A673 (cell line): ENCODE measurements around the gene EDAR. TPM values are rescaled to one million over a fixed set of nuclear protein-coding genes. Genes with fewer than 3 reads are reported as not detected.

Experiments used
- BruUV-seq: library from RNA; stranded (reverse); fragments of 400-500 nt; replicated peaks from 2 replicates; lab custom pipeline; 2021; lab: Mats Ljungman, UMichigan
- CTCF ChIA-PET: fragments of 300-600 bp; sonication (Branson Sonifier 250); formaldehyde crosslinking; loops from one replicate; lab custom pipeline; 2022; ENCODE audit warnings: antibody characterized with exemption; lab: Charles Lee
- POLR2A ChIA-PET: fragments of 300-600 bp; sonication (Branson Sonifier 250); formaldehyde crosslinking; loops from one replicate; lab custom pipeline; 2022; ENCODE audit warnings: antibody characterized with exemption; ENCODE audit not compliant: low non-redundant PET; lab: Charles Lee
- DNase-seq: peaks from one replicate; pipeline ENCODE4 v3.0.0-alpha.2; 2015; ENCODE audit warnings: low spot score
- H3K27ac ChIP-seq: fragments of 200-600 bp; sonication (generic); 2 replicates; pipeline ENCODE4 v1.5.1; 2016; ENCODE audit warnings: mixed run types, low read depth, mild to moderate bottlenecking, mixed read lengths, antibody characterized with exemption, low read length; ENCODE audit not compliant: poor library complexity, severe bottlenecking
- H3K27me3 ChIP-seq: fragments of 200-600 bp; sonication (generic); replicated peaks from 2 replicates; pipeline ENCODE4 v1.6.1; 2017; ENCODE audit warnings: mixed run types, low read depth, mild to moderate bottlenecking, mixed read lengths, antibody characterized with exemption, low read length; ENCODE audit not compliant: insufficient read depth, poor library complexity
- H3K36me3 ChIP-seq: fragments of 200-600 bp; sonication (generic); 2 replicates; pipeline ENCODE4 v1.6.1; 2016; ENCODE audit warnings: mixed run types, mild to moderate bottlenecking, mixed read lengths, antibody characterized with exemption, low read length; ENCODE audit not compliant: insufficient read depth, poor library complexity, severe bottlenecking
- H3K4me1 ChIP-seq: fragments of 200-600 bp; sonication (generic); 2 replicates; pipeline ENCODE4 v1.6.1; 2017; ENCODE audit warnings: mixed run types, mild to moderate bottlenecking, mixed read lengths, antibody characterized with exemption, low read length; ENCODE audit not compliant: insufficient read depth, poor library complexity, severe bottlenecking
- H3K4me3 ChIP-seq: fragments of 200-600 bp; sonication (generic); 2 replicates; pipeline ENCODE4 v1.5.1; 2016; ENCODE audit warnings: low read depth, mixed run types, mild to moderate bottlenecking, mixed read lengths, low read length; ENCODE audit not compliant: poor library complexity, severe bottlenecking
- H3K9me3 ChIP-seq: fragments of 200-600 bp; sonication (generic); 2 replicates; pipeline ENCODE4 v1.6.1; 2016; ENCODE audit warnings: mixed run types, low read depth, mild to moderate bottlenecking, mixed read lengths, antibody characterized with exemption, low read length; ENCODE audit not compliant: poor library complexity, severe bottlenecking
- EZH2 ChIP-seq: fragments of 200-600 bp; sonication (generic); IDR thresholded peaks from 2 replicates; pipeline ENCODE4 v1.6.1; 2017; ENCODE audit warnings: borderline replicate concordance, low read depth, mild to moderate bottlenecking, mixed read lengths, antibody characterized with exemption, low read length; ENCODE audit not compliant: poor library complexity, severe bottlenecking
- intact Hi-C: fragments of 100-400 bp; cut with micrococcal nuclease; formaldehyde crosslinking; loops from one replicate; pipeline ENCODE4 v1.10.0; 2022; ENCODE audit not compliant: unreplicated experiment
- total RNA-seq: library from RNA; stranded (reverse); gene quantifications from 2 replicates; pipeline ENCODE4 v1.2.3, GENCODE V29; 2021
- TF ChIP-seq, protein P1 (sequence below): fragments of 300-800, 200-600 bp; sonication (generic); conservative IDR thresholded peaks from 2 replicates; pipeline ENCODE4 v1.5.1; 2017; ENCODE audit warnings: low read depth, mild to moderate bottlenecking, antibody characterized with exemption, low read length, moderate library complexity, mixed read lengths

The EDAR gene
- total RNA-seq, 1 experiment from 2014 or later = not detected

DNA sequence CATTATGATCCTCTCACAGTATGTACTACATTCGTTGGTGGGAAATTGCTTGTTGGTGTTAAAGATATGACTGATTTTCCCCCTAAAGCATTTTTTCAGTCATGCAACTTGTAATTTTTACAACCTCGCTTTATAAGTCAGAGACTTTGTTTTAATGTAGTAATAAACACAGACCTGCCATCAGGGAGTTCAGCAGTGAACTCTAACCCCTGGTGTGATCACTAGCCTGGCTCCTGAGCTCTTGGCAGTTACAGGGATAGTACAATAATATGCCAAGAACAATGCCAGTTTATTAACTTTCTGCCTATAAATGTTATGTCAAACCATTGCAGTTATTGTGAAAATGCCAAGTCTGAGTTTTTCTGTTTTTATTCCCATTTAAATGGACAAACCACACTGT is 93.8 kb downstream of the EDAR start:
- intact Hi-C loops = no loop called here
- Histone ChIP-seq H3K36me3 (no peaks in the 10 kb centered on the region), H3K27ac (no peak overlapping the region), H3K9me3 (peaks cover 7% of the 10 kb centered on the region), H3K4me3 (no peak overlapping the region), H3K27me3 (no peaks in the 10 kb centered on the region), H3K4me1 (no peaks in the 10 kb centered on the region)
- DNase-seq = no peak
- no TSS peak for BruUV-seq
- POLR2A ChIA-PET = no interaction called here
- TF ChIP-seq, protein P1, sequence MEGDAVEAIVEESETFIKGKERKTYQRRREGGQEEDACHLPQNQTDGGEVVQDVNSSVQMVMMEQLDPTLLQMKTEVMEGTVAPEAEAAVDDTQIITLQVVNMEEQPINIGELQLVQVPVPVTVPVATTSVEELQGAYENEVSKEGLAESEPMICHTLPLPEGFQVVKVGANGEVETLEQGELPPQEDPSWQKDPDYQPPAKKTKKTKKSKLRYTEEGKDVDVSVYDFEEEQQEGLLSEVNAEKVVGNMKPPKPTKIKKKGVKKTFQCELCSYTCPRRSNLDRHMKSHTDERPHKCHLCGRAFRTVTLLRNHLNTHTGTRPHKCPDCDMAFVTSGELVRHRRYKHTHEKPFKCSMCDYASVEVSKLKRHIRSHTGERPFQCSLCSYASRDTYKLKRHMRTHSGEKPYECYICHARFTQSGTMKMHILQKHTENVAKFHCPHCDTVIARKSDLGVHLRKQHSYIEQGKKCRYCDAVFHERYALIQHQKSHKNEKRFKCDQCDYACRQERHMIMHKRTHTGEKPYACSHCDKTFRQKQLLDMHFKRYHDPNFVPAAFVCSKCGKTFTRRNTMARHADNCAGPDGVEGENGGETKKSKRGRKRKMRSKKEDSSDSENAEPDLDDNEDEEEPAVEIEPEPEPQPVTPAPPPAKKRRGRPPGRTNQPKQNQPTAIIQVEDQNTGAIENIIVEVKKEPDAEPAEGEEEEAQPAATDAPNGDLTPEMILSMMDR = no peak
- TF ChIP-seq EZH2 = no peak
- CTCF ChIA-PET = no interaction called here

DNA sequence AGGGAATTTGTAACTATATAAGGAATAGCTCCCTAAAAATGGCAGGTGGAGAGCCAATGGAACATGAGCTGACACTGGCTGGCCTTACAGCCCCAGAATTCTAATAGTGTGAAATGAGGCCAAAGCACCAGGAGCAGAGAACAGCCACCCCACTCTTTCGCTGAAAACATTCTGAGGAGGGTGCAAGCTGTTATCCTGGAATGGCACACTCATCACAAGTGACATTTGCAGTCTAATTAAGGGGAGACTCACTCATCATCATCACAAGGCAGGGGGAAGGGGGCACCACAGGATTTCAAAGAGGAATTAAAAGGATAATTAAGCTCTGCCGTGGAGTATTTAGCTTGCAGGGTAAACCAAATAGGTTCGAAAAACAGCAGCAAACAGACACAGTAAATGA is 94.3 kb downstream of the EDAR start:
- ChIA-PET CTCF (no interaction called here), POLR2A (no interaction called here)
- DNase-seq = no peak
- TF ChIP-seq, protein P1 = no peak
- no peak for TF ChIP-seq EZH2
- no peaks in the 10 kb centered on the region for H3K27me3 ChIP-seq
- intact Hi-C loops = no loop called here
- peaks cover 8% of the 10 kb centered on the region for H3K9me3 ChIP-seq
- no peaks in the 10 kb centered on the region for H3K36me3 ChIP-seq
- no peaks in the 10 kb centered on the region for H3K4me1 ChIP-seq
- no peak overlapping the region for H3K4me3 ChIP-seq
- BruUV-seq = no TSS peak
- no peak overlapping the region for H3K27ac ChIP-seq

DNA sequence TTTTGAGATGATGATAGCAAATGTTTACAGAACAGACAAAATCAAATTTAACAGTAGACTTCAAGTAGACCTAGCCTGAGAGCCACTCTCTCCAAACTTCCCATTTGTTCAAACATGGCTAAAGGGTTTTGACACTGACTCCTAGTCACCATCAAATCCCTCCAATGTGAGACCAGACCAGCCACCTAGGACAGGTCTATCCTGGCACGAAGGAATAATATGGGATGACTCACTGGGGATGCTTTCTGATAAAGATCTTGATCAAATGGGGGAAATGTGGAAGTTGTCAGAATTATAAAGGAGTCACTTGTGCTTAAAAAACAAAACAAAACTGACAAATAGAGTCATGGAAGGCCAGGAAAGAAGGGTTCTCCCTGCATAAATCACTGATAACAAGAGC is 95.7 kb downstream of the EDAR start:
- Histone ChIP-seq H3K4me1 (no peaks in the 10 kb centered on the region), H3K4me3 (no peak overlapping the region), H3K27ac (no peak overlapping the region), H3K9me3 (peaks cover 8% of the 10 kb centered on the region), H3K36me3 (no peaks in the 10 kb centered on the region), H3K27me3 (no peaks in the 10 kb centered on the region)
- POLR2A ChIA-PET = no interaction called here
- TF ChIP-seq EZH2 = no peak
- TF ChIP-seq, protein P1 = no peak
- intact Hi-C loops = no loop called here
- CTCF ChIA-PET = no interaction called here
- BruUV-seq = no TSS peak
- no peak for DNase-seq
